Testis (tissue), 2 donors: ENCODE results near the gene DLG3.

ENCODE experiments used
- POLR2A ChIP-seq: fragments of 450-650 bp; IDR thresholded peaks from one replicate; pipeline ENCODE4 v1.6.1; 2017; ENCODE audit warnings: antibody characterized with exemption, mild to moderate bottlenecking, moderate library complexity
- TF ChIP-seq, protein P1 (sequence below), 3 experiments: fragments of 450-650 bp in 2 of 3; fragments of 200-600 bp in 1 of 3; sonication (generic) in 1 of 3; IDR thresholded peaks; one replicate each; pipeline ENCODE4 v1.5.1; 2016 to 2019; ENCODE audit warnings: antibody characterized with exemption in 3 of 3, mild to moderate bottlenecking in 2 of 3, moderate library complexity in 1 of 3

DNA sequence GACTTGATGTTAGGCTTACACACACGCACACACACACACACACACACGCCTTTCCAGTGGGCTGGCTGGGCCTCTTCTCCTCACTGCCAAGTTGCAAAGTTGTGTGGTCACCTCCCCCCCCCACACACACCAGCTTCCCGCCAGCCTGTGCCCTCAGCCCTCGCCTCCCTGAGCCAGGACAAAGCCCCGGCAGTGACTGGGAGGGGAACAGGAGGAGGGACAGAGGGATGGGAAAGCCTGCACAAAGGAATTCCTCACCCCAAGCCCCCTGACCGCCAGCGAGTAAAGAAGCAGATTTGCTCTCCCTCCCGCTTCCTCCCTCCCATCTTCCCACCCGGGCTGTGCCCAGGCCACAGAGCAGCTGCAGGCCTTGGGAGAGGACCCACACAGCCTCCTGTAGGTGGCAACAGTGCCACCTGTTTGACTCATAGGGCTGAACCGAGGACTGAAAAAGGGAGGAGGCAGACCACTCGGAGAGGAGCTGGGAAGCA, 21.7 kb upstream of the DLG3 start, which contains the start of gene GDPD2:
- TF ChIP-seq, protein P1, sequence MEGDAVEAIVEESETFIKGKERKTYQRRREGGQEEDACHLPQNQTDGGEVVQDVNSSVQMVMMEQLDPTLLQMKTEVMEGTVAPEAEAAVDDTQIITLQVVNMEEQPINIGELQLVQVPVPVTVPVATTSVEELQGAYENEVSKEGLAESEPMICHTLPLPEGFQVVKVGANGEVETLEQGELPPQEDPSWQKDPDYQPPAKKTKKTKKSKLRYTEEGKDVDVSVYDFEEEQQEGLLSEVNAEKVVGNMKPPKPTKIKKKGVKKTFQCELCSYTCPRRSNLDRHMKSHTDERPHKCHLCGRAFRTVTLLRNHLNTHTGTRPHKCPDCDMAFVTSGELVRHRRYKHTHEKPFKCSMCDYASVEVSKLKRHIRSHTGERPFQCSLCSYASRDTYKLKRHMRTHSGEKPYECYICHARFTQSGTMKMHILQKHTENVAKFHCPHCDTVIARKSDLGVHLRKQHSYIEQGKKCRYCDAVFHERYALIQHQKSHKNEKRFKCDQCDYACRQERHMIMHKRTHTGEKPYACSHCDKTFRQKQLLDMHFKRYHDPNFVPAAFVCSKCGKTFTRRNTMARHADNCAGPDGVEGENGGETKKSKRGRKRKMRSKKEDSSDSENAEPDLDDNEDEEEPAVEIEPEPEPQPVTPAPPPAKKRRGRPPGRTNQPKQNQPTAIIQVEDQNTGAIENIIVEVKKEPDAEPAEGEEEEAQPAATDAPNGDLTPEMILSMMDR (IDR thresholded peaks at IDR 0.05): no peak
- no peak for TF ChIP-seq POLR2A
